ENCODE results near the gene AFF3. TPM values are rescaled to one million over a fixed set of nuclear protein-coding genes. Genes with fewer than 3 reads are reported as not detected.
"Not testable (repeated sequence)": the region's sequence is repeated elsewhere in the genome, so short reads cannot be mapped to it uniquely, and the experiment has no call there.

AFF3 gene
- polyA plus RNA-seq, 3 donors: 22.1 to 24.9 (median 24.2) TPM

DNA sequence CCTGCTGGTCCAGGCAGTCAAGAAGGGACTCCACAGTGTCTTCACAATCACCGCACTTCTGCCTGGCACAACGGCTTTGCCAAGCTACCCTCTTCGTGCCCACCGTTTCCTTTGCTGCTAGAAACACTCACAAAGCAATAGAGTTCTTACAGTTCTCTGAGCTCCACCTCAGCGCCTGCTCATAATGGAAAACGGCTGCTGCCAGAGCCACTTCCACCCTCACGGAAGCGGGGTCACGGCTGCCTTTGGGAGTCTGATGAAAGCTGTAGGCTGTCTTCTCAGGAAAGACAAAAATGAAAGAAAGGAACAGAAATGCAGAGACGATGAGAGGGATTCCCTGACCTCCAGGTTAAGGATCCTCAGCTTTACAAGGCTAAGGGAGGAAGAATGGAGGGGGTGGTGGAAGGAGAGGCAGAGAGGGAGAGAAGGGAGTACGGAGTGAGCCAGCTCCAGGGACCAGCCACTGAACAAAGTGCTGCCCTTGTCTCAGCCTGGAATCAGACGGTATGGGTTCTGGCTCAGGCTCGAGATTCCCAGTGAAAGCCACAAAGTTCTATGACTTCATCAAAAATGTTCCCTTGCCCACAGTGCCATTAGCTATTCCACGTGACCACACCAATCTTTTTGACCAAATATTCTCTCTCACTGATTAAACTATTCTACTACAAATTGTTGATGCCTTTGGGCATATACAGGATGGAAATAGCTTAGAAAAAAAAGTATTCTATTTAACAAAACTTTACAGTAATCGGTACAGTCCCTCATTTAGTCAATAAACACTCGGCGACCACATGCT, 58.8 kb downstream of the AFF3 start:
- DNase-seq (ENCODE audit: extremely low read depth in 1 of 11, low read depth in 9 of 11, low spot score in 4 of 11): not testable (repeated sequence)

DNA sequence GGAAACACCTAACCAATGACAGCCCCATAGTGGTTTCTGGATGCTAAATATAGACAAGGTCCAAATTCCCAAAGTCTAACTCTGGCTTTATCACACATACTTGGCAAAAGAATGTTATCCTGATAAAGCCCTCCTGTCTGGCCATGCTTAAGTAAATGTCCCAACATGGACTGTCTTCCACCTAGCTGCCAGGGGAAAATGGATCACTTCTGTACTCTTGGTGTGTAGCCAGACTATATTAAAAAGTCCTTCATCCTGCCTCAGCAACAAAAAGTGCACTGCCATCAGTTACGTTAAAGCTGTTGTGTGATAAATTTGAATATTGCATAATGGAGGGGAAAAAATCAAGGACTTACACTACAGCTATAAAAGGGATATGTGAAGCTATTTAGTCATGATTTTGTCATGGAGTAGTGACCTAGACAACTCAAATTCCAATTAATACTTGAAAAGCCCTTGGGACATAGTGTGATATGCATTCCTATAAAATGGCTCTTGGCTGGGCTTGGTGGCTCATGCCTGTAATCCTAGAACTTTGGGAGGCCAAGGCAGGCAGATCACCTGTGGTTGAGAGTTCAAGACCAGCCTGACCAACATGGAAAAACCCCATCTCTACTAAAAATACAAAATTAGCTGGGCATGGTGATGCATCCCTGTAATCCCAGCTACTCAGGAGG, 60.0 kb downstream of the AFF3 start:
- not testable (repeated sequence) for DNase-seq (ENCODE audit: extremely low read depth in 1 of 11, low read depth in 9 of 11, low spot score in 4 of 11)

DNA sequence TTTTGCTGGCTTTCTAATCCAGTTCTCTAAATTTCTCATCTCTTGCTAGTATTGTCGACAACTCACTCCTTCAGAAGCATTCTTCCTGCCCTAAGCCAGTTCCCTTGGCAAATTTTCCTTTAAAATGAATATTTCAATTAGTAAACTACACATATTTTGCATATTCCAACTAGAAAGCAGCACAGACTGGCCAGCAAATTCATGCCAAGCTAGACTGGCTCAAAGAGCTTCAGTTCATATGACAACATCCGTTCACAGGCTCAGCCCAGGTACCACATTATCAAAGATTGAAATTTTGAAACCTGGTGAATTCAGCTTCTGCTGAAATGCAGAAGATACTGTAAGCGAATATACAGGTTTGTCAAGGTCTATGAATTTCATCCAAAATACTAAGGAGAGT, 64.5 kb downstream of the AFF3 start:
- DNase-seq (ENCODE audit: extremely low read depth in 1 of 11, low read depth in 9 of 11, low spot score in 4 of 11): no peak

DNA sequence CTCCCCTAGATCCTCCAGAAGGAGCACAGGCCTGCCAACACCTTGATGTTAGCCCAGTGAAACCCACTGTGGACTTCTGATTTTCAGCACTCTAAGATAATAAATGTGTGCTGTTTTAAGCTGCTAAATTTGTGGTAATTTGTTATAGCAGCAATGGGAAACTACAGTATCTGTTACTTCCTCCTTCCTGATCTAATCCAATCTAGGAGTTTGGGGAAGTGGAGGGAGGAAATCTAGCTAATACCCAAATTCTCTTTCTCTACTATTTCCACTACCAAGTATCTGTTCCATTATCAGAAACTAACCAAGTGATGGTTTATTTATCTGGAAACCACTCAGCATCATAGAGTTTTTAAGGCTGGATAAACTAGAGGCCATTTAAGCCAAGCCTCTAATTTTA, 64.9 kb downstream of the AFF3 start:
- no peak for DNase-seq (ENCODE audit: extremely low read depth in 1 of 11, low read depth in 9 of 11, low spot score in 4 of 11)

DNA sequence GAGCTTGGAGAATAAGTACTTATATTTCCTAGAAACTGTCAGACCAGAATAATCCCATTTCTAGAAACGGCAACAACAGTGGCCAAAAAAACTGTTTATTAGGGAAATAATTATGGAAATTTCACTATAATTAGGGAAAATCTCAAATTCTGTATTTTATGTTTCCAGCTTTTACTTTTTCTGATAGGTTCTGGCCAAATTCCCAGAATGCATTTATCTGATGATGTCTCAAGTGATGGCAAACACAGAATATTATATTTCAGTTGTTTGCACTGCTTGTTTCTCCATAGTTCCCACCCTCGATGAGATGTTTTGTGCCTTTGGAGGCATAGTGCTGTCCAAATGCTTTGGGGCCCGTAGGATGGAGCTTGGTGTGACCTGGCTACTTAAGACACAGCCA, 66.9 kb downstream of the AFF3 start:
- DNase-seq (ENCODE audit: extremely low read depth in 1 of 11, low read depth in 9 of 11, low spot score in 4 of 11): no peak

DNA sequence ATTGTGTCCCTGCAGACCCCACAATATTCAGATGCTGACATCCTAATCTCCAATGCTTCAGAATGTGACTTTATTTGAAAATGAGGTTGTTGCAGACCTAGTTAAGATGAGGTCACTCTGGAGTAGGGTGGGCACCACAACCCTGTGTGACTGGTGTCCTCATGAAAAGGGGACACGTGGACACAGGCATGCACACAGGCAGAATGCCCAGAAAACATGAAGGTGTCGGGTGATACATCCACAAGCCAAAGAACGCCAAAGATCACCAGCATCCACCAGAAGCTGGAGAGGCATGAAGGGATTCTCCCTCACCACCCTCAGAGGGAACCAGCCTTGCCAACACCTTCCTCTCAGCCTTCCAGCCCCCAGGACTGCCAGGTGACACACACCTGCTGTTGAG, 69.3 kb downstream of the AFF3 start:
- no peak for DNase-seq (ENCODE audit: extremely low read depth in 1 of 11, low read depth in 9 of 11, low spot score in 4 of 11)

DNA sequence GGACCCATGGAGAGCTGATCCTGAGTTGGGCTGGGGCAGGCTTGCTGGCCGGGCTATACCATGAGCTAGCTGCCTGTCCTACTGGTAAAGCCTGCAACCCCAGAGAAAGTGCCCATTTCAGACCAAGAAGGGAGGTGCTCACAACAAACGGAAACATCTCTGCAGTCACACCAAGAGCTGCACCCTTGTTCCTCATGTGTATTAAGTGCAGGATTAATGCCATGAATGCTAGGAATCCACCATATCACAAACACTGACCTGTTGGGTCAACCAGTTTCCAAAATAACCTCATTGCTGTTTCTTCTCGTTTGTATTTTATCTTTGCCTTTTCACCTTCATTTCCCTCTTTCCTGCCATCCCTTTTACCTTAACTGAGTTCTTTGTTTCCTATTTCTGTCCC, 69.9 kb downstream of the AFF3 start:
- DNase-seq (ENCODE audit: extremely low read depth in 1 of 11, low read depth in 9 of 11, low spot score in 4 of 11): no peak

DNA sequence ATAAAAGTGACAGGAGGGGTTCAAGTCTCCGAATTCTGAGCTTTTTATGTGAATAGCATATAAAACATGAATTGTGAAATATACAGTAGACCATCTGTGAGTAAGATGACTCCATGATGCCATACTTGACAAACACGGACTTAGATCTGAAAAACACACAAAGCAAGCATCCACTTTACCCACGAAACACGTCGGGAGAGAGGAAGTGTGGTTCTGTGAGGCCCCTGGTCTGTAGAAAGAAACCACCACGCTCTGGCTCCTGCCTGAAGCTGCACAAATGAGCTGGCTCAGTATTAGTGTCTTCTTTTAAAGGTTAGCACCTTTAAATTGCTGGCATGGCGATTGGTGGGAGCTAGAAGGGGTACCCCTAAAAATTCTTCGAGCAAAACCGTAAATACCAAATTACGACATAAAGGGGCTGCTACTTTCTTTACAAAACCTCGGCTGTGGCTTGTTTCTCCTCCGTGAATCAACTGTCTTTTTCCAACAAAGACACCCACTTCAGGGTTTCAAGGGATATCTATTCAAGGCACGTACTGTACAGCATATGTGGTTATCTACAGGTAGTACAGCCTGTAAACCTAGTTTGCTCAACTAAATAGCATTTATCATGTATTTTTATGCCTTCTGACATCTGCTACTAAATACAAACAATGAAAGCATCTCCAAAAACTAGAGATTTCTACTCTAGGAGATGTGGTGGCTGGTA, 70.9 kb downstream of the AFF3 start:
- DNase-seq (ENCODE audit: extremely low read depth in 1 of 11, low read depth in 9 of 11, low spot score in 4 of 11): no peak

DNA sequence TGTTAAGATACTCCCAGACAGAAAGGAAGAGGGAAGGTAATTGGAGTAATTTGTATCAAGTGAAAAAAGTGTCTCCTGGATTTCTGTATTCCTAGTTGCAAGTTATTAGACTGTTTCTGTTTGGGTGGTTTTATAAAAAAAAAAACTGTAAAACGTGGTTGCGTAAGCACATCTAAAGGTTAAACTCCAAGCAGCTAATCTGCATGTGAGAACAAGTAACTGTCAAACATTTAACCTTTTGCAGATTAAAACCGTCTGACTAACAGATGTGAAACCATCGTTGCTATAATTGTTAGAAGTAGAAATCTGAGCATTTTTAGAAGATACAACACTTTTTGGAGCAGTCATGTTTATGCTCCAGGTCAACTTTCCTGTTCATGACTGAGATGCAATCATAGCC, 72.3 kb downstream of the AFF3 start:
- DNase-seq (ENCODE audit: extremely low read depth in 1 of 11, low read depth in 9 of 11, low spot score in 4 of 11): no peak

DNA sequence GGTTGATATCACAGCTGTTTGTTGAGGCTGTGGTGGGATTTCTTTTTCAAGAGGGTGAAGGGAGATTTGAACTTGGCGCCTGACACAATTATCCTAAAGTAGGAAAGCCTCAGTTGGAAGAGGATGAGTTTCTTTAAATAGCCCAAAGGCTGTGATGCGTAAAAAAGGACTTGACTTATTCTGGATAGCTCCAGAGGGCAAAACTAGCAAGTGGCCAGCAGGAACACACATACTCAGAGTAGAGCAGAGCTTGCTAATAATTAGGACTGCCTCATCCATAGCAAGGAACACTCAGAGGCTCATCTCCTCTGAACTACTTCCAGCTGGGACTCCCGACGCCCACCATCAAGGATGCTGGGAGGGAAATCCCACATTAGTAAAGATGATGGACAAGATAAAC, 74.0 kb downstream of the AFF3 start:
- DNase-seq (ENCODE audit: extremely low read depth in 1 of 11, low read depth in 9 of 11, low spot score in 4 of 11): no peak

DNA sequence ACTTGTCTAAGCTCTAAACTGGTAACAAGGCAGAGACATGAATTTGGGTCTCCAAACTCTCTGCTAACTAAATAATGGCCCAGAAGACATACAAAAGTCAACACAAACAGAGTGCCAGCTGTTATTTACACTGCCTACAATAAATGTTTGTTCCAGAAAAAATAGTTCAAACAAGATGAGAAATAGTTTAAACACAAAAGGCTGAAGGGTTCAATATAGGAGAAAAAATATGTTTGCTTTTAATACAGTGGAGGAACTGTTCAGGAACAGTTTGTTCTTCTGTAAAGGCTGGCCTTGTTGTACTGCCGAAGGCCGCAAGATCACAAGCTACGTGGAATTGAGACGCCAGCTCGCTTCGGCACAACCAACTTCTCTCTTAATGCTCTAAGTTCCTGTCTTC, 74.6 kb downstream of the AFF3 start:
- DNase-seq (ENCODE audit: extremely low read depth in 1 of 11, low read depth in 9 of 11, low spot score in 4 of 11): no peak

DNA sequence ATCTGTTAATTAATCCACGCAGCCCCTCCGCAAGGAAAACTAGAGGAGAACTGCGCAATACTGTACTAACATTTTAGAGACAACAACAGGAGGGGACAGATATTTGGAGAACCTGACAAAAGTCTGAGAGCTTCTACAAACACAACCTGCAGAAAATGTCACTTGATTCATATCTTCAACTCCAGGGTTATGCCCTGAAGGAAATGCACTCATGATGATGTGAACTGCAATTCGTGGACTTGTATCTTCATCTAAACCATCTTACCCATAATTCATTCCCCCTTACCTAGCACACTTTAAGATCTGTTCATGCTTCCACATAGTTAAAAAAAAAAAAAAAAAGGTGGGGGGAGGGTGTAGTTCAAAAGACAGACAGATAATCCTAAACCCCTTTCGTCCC, 75.5 kb downstream of the AFF3 start:
- no peak for DNase-seq (ENCODE audit: extremely low read depth in 1 of 11, low read depth in 9 of 11, low spot score in 4 of 11)

DNA sequence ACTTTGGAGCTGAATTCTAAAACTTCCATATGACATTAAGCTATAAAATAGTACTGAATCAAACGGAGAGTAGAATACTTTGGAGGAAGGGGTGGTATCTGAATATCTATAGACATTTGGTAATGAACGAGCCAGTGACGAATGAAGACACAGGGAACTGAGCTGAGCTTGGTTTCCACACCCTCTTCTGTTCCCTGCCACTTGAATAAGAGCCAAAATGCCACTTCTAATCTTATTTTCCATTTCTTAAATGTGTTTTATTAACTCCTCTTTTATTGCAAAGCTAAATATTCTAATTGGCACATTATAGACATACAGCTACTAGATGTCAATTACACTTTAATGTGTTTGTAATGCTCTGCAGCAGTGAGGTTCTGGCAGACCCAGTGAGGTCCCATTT, 76.1 kb downstream of the AFF3 start:
- DNase-seq (ENCODE audit: extremely low read depth in 1 of 11, low read depth in 9 of 11, low spot score in 4 of 11): no peak

DNA sequence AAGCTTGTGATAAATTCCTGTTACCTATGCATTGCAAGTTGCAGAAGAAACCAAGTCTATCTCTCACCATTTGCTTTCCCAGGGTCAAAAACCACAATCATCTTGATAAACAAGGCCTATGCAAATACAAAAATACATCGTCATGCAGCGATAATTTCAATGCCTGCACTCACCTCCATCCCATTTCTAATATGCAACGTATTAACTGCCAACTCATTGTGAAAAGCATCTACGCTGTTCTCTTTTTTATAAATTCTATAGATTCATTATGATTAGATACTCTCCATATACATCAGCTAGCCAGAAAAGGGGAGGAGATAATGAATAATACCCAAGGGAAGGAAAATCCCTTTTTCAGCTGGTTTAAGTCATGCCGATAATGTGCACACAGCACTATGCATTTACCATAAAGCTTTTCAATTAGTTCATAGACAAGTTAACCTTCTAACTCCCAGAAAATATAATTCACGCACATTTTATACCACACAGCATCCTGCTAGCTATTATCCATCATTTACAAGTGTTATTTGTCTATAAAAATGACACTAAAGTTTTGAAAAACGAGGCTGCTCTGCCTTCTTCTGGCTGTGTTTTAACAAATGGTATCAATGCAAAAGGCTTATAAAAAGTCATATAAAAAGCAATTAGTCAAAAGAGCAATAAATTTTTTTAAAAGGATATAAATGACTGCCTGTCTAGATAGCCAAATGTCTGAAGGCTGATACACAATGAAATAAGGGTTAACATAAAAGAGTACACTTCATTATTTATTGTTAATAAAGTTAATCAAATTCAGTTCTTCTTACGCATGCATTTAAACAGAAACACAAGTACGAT, 77.6 kb downstream of the AFF3 start:
- DNase-seq (ENCODE audit: extremely low read depth in 1 of 11, low read depth in 9 of 11, low spot score in 4 of 11): peak in 6 of 11 donors; percentile 24 to 54 (median 32)

DNA sequence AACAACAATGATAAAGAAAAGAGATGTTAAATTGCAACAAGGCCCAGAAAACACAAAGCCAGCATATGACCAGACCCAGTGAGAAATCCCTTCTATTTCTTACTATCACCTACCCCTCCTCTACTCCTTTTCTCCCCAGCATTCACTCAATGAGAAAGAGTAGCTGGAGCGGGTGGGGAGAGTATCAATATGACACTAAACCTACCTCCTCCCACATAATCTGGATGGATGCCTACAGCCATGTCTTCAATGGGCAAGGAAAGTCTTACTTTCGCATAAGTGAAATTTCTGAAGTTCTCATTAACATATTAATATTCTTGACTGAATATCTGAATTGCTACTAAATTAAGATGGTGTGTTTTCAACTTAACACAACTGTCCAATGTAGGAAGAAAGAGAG, 78.2 kb downstream of the AFF3 start:
- no peak for DNase-seq (ENCODE audit: extremely low read depth in 1 of 11, low read depth in 9 of 11, low spot score in 4 of 11)

DNA sequence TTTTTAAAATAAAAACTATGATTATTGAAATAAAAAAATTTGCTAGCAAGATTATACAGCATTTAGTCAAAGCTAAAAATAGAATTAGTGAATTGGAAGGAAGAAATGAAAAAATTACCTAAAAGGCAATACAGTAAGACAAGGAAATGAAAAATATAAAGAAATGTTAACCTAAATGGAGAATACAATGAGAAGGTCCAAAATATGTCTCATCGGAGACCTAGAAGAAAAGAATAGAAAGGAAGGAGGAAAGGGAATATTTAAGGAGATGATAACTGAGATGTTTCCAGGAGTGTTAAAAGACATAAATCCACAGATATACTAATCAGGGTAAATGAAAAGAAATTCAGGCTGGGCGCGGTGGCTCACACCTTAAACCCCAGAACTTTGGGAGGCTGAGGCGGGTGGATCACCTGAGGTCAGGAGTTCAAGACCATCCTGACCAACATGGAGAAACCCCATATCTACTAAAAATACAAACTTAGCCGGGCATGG, 78.9 kb downstream of the AFF3 start:
- no peak for DNase-seq (ENCODE audit: extremely low read depth in 1 of 11, low read depth in 9 of 11, low spot score in 4 of 11)

DNA sequence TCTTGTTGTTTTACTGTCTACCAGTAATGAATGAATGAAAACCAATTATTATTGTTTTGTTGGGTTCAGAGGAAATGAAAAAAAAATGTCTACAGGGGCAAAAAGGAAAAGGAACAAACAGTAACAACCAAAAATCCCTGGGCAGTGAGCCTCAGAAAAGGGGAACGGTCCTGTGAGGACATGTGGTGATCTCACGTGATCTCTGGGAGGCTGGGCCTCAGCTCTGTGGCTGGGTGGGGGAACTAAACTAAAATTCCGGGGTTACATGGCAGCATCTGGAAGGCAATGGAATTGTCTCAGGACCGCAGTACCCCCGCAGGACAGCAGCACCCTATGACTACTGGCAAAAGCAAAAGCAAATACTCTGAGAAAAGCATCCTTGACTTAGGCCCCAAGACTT, 80.1 kb downstream of the AFF3 start:
- DNase-seq (ENCODE audit: extremely low read depth in 1 of 11, low read depth in 9 of 11, low spot score in 4 of 11): no peak

DNA sequence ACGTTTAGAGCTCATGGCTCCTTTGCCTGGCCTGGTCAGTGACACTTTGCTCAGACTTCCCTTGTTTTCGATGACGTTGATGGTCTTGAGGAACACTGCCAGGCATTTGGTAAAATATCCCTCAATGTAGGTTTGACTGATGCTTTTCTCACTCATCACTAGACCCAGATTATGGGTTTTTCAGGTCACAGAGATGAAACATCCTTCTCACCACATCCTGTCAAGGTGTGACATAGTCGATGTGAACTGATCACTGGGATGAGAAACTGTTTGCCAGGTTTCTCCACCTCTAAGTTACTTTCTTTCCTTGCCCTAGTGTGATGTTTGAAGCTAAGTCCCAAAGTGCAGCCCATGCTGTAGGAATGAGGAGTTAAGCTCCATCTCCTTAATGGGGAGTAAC, 81.5 kb downstream of the AFF3 start:
- no peak for DNase-seq (ENCODE audit: extremely low read depth in 1 of 11, low read depth in 9 of 11, low spot score in 4 of 11)

DNA sequence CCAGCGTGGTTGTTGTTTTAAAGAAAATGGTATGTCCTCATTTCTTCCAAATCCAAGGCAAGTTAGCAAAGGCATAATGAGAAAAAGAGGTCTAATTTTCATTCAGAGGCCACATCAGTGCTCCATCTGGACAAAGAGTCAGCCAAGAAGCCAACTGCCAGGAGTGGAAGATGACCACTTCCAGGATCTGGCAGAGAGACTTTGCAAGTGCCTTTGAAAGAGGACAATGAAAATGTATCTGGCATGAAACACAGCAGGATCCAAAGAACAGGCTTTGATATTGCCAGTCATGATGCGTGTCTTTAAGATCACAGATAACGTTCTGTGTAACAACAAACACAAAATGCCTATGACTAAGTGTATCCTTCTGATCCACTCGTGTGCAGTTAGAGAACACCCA, 82.8 kb downstream of the AFF3 start:
- no peak for DNase-seq (ENCODE audit: extremely low read depth in 1 of 11, low read depth in 9 of 11, low spot score in 4 of 11)

Data from renal cortex interstitium (tissue), 11 donors.